Activated CD4-positive, alpha-beta T cell treated with anti-CD3 and anti-CD28 coated beads, Interleukin-2, Interleukin-4, amounts not matched to agents 100 ng/mL and 50 ng/mL, durations not matched to agents 16 hours and 8 hours (primary cell): ENCODE data around the gene CBLB.
A peak's percentile ranks its signal among the peaks of the same experiment; 100 is the strongest.
"Not testable (repeated sequence)": the region's sequence is repeated elsewhere in the genome, so short reads cannot be mapped to it uniquely, and the experiment has no call there.

Experiments used
- DNase-seq: peaks from one replicate; pipeline ENCODE4 v3.0.0-alpha.2; 2020; ENCODE audit warnings: low spot score

The CBLB gene

GRCh38 chr3:105821433-105821832, 47.4 kb downstream of the CBLB start:
- no peak for DNase-seq

GRCh38 chr3:105816833-105817232, 52.0 kb downstream of the CBLB start:
- no peak for DNase-seq

DNA sequence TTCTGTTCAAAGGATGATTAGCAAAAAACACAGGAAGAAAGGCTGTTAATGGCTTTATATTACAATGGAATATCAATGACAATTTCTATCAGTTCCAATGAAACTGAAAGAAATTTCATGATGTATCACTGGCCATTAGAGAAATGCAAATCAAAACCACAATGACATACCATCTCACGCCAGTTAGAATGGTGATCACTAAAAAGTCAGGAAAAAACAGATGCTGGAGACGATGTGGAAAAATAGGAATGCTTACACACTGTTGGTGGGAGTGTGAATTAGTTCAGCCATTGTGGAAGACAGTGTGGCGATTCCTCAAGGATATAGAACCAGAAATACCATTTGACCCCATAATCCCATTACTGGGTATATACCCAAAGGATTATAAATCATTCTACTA, 53.5 kb downstream of the CBLB start:
- DNase-seq: not testable (repeated sequence)

DNA sequence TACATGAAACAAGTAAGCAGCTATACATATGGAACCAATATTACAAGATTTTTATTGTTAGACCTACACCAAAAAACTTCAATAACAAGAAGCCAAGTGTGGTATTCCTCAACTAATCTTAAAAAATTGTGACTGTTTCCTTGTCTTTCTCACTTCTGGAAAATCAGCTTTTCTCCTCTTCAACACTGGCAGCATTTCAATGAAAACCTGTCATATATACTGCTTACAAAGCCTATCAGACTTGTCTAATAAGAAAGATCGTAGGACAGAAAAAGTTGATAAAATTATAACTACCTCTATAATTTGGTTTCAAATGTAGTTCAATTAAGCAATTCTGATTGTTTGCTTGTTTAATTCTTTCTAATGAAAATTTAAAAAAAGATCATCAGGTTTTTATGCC, 55.1 kb downstream of the CBLB start:
- no peak for DNase-seq

- no peak for DNase-seq
Measured at GRCh38 chr3:105812194-105812586, 56.6 kb downstream of the CBLB start.

DNA sequence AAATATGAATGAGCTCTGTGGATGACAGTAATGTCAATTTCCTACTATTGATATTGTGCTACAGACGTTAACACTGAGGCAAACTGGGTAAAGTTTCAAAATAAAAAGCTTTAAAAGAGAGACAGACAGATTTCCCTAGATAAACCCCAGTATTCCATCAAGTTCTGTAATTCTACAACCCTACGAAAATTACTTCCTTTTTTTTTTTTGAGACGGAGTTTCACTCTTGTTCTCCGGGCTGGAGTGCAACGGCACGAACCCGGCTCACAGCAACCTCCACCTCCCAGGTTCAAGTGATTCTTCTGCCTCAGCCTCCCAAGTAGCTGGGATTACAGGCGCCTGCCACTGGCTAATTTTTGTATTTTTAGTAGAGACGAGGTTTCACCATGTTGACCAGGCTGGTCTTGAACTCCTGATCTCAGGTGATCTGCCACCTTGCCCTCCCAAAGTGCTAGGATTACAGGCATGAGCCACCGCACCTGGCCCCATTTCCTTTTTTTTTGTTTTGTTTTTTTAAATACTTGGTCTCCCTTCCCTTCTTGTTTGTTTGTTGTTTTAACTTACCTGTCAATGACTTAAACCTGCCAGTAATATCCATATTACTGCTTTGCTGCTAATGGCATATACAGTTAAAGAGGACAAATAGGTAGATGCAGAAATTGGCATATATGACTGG, 57.2 kb downstream of the CBLB start:
- DNase-seq: no peak

DNA sequence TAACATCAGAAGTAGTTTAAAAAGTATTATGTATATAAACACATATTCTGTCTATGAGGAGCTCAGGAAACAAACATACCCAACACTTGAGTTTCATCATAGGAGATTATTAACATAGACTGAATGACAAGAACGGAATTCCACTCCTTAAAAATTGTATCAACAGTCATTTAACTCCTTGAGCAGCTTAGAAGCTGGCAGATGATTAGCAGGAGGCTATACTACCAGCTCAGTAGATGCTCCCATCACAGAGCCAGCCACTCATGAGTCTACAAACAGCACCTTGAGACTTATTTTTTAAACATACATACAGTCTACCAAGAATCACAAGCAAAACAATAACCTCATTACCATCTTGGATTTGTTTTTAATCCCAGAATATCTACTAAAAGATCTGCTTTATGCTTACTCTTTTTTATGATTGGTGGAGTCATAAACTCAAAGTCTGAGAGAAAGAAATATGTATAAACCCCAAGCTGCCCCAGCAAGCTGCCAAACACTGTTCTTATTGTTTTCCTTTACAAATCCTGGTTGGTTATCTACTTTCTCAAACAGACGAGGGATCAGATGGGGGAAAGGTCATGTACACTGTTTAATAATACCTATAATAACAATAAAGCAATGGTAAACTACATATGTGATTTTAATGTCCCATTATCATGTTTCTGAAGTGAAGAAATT, 59.5 kb downstream of the CBLB start:
- no peak for DNase-seq

- no peak for DNase-seq
Measured at GRCh38 chr3:105807701-105808100, 61.1 kb downstream of the CBLB start.

DNA sequence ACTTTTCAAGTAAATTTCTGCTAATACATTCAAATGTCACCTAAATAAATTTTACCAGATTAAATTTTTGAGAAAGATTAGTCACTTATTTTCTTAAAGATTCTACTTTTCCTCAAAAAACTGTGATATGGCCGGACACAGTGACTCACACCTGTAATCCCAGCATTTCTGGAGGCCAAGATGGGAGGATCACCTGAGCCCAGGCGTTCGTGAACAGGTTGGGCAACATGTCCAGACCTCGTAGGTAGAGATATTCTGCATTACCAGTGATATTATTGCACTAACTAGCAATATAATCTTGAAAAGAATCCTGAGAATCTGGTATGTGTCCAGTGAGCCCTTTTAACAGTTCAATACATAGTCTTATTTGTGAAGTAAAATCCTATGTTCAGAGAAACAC, 61.7 kb downstream of the CBLB start:
- DNase-seq: no peak

DNA sequence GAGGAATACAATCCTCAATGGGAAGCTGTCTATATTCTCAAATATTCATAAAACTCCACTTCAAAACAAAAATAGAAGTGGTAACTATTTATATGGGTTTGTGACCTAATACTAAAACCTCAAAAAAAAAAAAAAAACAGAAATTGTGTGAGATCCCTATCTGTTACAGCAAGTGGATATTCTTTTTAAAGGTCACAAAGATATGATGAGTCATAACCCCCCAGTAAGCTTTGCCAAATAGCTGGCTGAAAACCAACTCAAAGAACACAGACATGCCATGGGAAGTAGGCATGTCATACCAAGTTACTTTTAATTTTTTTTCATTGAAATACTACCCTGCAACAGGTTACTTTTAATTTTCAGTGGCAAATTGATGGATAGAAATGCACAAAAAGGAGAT, 62.5 kb downstream of the CBLB start:
- peak; percentile 67 for DNase-seq

DNA sequence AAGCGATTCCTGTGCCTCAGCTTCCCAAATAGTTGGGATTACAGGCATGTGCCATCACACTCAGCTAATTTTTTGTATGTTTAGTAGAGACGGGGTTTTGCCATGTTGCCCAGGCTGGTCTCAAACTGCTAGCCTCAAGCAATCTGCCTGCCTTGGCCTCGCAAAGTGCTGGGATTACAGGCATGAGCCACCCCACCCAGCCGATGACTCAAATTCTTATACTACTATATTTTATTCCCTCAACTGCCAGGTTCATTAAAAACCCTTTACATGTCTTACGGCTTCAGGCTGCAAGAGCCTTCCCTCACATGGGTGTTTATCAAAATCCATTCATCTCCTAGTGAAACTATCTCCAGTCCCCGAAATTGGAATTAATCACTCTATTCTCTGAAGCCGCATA, 63.4 kb downstream of the CBLB start:
- DNase-seq: no peak

- DNase-seq: no peak
Measured at GRCh38 chr3:105802118-105802706, 66.6 kb downstream of the CBLB start.

DNA sequence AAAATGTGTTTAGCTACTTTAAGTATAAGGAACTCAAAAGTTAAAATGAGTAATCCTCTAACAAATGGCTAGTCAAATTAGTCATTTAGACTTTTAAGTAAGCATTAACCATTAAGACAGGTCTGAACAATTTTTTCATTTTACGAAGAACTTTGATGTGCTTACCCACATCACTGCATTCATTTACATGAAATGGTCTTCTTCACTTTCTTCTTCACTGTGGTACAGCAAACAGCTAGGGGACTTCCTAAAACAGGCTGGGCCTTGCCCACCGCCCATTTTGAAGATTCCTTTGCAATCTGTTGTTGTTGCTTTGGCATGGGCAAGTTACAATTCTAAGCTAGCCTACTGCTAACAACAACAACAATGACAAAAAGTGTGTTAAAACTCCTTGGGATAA, 67.4 kb downstream of the CBLB start:
- no peak for DNase-seq

- no peak for DNase-seq
Measured at GRCh38 chr3:105800320-105800719, 68.5 kb downstream of the CBLB start.

GRCh38 chr3:105799286-105799685, 69.5 kb downstream of the CBLB start:
- no peak for DNase-seq

DNA sequence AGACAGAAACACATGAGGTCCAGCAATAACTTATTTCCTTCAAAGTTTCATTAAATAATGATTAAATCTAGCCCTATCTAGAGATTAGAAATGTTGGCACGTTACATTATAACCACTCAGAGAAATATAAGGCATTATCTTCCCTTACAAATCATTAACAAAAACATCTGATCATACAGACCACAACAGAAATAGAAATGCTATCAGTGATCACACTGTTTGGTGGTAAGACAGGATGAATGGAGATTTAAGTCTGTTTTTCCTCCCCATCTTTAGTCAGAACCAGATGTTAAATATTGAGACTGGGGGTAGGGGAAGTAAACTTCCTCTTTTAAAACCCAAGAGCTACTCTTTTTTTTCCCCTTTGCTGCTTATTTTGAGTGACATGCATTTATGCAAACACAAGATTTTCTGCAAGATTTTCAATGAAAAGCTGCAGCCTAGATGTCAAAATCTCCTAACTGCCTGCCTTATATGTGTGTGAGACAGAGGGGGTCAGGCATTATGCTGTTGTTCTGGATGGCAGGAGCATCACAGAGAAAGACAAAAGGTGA, 70.4 kb downstream of the CBLB start:
- no peak for DNase-seq

DNA sequence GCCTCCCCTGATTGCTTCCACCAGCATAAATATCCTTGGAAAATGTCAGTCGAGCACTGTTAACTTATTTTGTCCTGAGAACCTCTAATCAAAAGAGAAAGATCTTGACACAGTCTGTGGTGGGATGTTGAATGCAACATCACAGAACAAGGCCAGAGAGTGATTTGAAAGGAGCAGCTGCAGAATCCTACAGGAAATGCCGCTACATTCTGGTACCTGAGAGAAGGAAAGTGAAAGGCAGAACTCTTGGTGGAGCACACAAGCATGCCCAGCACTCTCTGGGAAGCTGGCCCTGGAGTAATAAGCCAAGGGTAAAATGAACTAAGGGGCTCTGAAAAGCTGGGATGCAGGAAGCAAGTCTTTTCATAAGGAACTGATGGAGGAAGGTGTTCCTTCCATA, 75.8 kb downstream of the CBLB start:
- no peak for DNase-seq

- DNase-seq: no peak
Measured at GRCh38 chr3:105791919-105792786, 76.7 kb downstream of the CBLB start.

- no peak for DNase-seq
Measured at GRCh38 chr3:105791131-105791530, 77.7 kb downstream of the CBLB start.

- no peak for DNase-seq
Measured at GRCh38 chr3:105790534-105790933, 78.3 kb downstream of the CBLB start.

DNA sequence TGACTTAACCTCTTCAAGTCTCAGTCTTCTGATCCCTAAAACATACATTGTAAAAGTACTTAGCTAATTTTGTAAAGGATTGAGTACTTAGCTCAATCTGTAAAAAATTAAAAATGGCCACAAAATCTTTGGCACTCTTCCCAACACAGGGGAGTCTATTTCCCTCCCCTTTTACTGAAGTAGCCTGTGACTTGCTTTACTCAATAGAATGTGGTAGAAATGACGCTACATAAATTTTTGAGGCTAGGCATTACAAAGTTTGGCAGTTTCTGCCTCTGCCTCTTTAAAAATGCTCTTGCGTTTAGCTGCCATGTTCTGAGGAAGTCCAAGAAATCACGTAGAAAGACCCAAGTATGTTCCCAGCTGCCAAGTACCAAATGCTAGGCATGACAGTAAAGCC, 80.2 kb downstream of the CBLB start:
- DNase-seq: no peak

DNA sequence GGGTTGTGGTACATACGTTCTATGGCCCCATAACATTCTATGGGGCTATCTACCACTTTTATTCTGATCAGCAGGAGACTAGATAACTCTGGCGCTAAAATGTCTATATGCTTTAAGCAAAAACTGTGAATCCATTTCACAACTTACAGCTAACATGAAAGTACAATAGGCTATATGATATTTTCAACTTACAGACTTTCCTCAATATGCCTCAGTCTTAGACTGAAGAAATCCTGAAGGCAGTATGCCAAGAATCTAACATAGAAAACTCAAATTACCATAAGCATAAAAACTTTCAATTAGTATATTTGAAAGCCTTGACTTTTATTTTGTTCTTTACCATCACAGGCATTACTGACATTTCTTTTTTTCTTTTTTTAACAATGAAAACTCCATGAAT, 81.4 kb downstream of the CBLB start:
- no peak for DNase-seq
